HG02678 (cell line): Measurements from ENCODE around the gene LTB4R2.
"Not testable (repeated sequence)": the region's sequence is repeated elsewhere in the genome, so short reads cannot be mapped to it uniquely, and the experiment has no call there.

ENCODE experiments used
- ATAC-seq: cut with Tn5 transposase; IDR thresholded peaks from one replicate; pipeline ENCODE4 v1.9.1; 2021; ENCODE audit warnings: mild to moderate bottlenecking, moderate library complexity; ENCODE audit not compliant: unreplicated experiment

Gene LTB4R2

DNA sequence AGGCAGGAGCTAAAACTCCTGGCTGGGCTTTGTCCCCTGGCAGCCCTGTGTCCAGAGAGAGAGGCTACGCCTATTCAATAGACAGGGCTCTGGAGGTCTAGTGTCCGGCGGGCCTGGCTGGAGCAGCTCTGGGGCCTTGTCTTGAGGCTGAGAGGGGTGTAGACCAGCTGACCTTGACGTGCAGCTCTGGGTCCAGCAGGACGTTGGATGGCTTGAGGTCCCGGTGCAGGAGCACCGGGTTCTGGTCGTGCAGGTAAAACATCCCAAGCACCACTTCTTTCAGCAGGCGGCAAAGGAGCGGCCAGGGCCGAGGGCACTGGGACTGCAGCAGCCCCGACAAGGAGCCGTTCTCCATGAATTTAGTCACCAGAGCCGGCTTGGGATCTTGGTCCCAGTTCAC lies 28.9 kb downstream of the LTB4R2 start:
- ATAC-seq: no peak

DNA sequence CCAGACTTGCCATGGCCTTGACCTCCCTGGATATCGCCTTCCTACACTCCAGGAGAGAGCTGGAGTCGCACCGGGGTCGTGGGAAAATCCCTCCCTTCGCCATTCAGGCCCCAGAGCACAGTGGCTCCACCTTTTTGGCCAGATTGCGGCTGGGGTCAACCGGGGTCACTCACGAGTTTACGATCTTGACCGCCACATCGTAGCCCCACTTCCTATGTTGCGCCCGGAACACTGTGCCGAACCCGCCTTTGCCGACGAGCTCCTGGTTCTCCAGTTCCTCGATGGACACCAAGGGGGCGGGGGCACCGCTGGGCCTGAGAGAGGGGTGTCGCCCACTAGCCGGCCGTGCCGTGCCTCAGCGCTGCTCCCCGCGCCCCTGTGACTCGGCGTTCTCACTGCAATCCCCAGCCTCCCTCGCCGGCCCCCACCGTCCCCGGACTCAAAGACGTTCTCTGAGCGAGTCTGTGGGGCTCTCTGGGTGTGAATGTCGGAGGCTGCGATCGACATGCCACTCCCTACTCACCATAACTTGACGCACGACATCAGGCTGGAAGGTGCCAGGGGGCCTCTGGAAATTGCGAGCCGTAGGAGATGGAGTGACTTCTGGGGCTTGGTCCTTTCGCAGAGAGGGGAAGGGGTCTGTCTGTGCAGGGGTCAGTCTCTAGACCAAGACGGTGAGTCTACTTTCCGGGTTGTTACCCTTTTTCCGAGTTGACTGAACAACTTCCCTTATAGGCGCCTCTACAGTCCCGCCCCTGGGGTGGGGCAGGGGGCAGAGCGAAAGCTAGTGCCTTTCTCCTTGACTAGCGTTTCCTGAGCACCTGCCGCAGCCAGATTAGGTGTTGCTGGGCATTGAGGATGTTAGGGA lies 29.6 kb downstream of the LTB4R2 start, which contains the start of gene RIPK3:
RIPK3 (minus strand) TSS at position 708 of the 868 bp plus-strand sequence; CDS start at position 543, 165 bp downstream.
- peak; percentile 92 for ATAC-seq

GRCh38 chr14:24340606-24341005 lies 30.7 kb downstream of the LTB4R2 start:
- no peak for ATAC-seq

GRCh38 chr14:24342889-24343288 lies 32.9 kb downstream of the LTB4R2 start:
- ATAC-seq: no peak

GRCh38 chr14:24343795-24344660 lies 34.1 kb downstream of the LTB4R2 start:
- no peak for ATAC-seq

DNA sequence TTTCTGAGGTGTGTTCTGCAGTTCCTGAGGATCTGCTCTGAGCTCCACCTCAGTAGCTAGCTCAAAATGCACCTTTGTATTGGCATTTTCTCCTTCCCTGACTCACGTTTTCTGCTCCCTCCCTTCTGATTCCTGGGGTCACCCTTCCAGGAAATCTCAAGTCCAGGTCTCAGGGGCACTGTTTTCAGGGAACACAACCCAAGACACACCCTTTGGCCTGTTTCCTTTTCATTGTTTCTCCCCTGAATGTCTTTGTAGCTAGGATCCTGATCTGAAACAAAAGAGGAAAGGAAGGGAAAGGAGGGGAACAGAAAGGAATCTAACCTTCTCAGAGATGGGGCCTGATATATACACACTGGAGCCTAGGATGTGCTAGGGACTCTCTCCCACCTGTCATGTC lies 37.2 kb downstream of the LTB4R2 start:
- ATAC-seq: no peak

GRCh38 chr14:24348186-24348585 lies 38.2 kb downstream of the LTB4R2 start:
- no peak for ATAC-seq

DNA sequence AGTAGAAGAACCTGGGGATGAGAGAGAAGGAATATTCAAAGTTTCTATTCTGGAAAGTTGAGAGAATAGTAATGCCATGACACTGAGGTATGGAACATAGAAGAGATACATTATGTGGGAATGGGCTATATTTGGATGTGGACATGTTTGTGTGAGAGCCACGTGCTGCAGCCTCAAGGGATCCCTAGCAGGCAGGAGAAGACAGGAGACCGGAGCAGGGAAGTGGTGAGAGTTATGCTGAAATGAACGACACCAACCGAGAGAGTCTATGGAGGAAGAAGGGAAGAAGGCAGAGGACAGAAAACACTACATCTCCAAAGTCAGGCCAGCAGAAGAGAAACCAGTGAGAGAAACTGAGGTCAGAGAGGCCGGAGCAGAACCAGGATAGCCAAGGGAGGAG lies 39.8 kb downstream of the LTB4R2 start:
- ATAC-seq: no peak

DNA sequence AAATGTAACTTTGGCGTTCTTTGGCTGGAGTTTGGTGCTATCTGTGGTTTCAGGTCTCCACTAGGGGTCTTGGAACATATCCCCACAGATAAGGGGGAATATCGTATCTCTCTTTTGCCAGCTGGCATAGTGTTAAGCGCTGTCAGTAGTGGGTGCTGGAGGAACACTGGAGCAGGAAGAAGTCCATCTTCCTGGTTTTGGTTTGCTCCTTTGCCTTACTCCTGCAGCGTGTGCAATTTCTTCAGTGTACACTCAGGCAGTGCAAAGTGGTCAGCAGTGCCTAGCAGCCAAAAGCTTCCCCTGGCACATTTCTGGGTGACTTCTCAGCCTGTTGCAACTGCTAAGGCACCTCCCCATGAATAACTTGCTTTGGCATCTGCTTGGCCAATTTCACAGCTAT lies 41.6 kb downstream of the LTB4R2 start:
- ATAC-seq: no peak

DNA sequence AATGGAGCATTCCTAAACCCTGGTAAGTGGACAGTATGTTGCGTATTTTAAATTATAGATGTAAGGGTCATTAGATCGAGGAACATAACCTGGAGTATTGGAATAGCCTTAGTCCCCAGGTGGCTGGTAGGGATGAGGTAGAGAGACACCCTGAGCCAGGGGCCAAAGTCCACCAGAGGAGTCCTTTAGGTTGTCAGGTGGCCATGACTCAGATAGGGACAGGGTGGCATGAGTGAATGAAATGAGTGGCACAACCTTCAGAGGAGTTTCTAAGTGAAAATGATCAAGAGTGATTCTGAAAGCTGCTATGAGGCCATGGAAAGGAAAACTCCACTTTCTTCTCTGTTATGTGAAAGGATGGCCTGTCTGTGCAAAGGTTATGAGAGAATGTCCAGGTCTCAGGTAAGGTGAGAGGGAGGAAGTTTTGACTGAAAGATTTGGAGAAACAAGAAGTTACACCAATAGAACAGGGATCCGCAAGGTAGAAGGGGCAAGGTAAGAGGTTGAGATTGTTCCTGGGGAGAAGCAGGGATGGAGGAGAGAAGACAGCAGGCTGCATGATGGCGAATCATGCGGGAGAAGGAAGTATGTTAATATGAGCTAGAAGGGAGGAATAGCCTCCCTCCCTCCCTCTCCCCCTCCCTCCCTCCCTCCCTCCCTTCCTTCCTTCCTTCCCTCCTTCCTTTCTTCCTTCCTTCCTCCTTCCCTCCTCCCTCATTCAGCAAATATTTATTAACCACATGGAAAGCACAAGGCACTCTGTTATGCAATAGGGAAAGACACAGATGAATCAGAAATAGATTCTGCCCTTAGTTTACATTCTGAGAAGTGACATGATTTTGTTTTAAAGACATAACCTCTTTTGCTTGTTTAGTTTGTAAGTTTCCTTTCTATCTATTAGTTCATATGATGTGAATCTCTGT lies 43.9 kb downstream of the LTB4R2 start:
- ATAC-seq: no peak

DNA sequence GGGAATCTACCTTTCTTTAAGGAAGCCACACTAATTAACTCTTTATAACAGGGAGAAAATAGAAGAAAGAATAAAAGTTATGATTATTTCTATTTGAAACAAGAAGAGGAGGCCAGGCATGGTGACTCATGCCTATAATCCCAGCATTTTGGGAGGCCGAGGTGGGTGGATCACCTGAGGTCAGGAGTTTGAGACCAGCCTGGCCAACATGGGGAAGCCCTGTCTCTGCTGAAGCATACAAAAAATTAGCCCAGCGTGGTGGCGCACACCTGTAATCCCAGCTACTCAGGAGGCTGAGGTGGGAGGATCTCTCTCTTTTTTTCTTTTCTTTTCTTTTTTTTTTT lies 44.5 kb downstream of the LTB4R2 start:
- not testable (repeated sequence) for ATAC-seq

GRCh38 chr14:24355009-24355408 lies 45.1 kb downstream of the LTB4R2 start:
- ATAC-seq: no peak

DNA sequence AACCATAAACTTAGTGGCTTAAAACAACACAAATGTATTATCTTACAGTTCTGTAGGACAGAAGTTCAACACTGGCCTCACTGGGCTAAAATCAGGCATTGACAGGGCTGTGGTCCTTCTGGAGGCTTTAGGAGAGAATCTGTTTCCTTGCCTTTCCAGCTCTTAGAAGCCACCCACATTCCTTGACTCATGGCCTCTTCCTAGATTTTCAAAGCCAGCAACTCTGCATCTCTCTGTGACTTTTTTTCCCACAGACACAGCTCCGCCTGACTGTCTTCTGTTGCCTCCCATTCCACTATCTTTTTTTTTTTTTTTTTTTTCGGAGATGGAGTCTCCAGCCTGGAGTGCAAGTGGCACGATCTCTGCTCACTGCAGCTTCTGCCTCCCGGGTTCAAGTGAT lies 46.3 kb downstream of the LTB4R2 start:
- ATAC-seq: no peak

GRCh38 chr14:24360281-24360680 lies 50.3 kb downstream of the LTB4R2 start:
- no peak for ATAC-seq

- no peak for ATAC-seq
Measured at GRCh38 chr14:24361326-24361725, 51.4 kb downstream of the LTB4R2 start.
